ENCODE results near the gene ECHS1. TPM values are rescaled to one million over a fixed set of nuclear protein-coding genes. Genes with fewer than 3 reads are reported as not detected.
A peak's percentile ranks its signal among the peaks of the same experiment; 100 is the strongest.

ECHS1 gene
- total RNA-seq, 1 experiment from 2014 or later, result 53.5 TPM

DNA sequence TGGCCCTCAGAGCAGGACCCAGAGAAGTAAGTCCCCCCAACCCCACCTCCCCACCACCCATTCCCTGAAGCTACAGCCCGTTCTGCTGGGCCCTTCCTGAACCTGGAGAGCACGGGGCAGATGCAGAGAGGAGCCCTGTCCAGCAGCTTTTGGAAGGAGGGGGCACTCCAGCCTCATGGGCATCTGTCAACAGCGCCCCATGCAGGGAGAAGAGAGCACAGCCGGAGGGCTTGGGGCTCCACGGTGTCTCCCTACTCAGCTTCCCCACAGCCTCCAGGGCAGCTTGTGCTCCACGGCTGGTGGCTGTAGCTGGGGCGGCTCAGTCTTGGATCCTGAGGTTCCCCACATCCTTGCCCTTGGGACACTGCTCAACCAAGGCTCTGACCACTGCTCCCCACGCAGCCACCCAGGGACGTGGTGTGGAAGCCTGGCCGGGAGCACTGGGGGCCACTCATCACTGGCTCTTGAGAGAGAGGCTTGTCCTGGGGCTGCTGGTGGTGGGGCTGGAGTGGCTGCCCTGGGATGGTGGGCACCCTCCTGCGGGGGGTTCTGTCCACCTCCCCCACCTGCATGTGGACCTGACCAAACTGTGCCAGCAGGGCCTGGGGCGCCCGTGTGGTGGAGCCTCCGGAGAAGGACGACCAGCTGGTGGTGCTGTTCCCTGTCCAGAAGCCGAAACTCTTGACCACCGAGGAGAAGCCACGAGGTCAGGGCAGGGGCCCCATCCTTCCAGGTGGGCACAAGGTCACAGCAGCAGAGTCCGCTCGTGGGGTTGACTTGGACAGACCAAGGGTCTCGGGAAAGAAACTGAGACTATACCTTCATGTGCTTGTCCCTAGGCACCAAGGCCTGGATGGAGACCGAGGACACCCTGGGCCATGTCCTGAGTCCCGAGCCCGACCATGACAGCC is 21.5 kb downstream of the ECHS1 start:
- no peaks in the 10 kb centered on the region for H3K9me3 Mint-ChIP-seq (ENCODE audit: low read depth, unreplicated experiment)
- DNase-seq, result no peak
- CTCF ChIA-PET, result no interaction called here
- no peaks in the 10 kb centered on the region for H3K27me3 Mint-ChIP-seq (ENCODE audit: unreplicated experiment)
- no TSS peak for BruUV-seq (replicated peaks)
- intact Hi-C loops (cut with micrococcal nuclease; ENCODE audit: unreplicated experiment), result no loop called here
- no peak overlapping the region for H3K27ac Mint-ChIP-seq (ENCODE audit: unreplicated experiment)
- H3K36me3 Mint-ChIP-seq (ENCODE audit: insufficient read depth, unreplicated experiment), result no peaks in the 10 kb centered on the region
- H3K4me1 Mint-ChIP-seq (ENCODE audit: low read depth, unreplicated experiment), result no peaks in the 10 kb centered on the region
- TF ChIP-seq, protein P1, sequence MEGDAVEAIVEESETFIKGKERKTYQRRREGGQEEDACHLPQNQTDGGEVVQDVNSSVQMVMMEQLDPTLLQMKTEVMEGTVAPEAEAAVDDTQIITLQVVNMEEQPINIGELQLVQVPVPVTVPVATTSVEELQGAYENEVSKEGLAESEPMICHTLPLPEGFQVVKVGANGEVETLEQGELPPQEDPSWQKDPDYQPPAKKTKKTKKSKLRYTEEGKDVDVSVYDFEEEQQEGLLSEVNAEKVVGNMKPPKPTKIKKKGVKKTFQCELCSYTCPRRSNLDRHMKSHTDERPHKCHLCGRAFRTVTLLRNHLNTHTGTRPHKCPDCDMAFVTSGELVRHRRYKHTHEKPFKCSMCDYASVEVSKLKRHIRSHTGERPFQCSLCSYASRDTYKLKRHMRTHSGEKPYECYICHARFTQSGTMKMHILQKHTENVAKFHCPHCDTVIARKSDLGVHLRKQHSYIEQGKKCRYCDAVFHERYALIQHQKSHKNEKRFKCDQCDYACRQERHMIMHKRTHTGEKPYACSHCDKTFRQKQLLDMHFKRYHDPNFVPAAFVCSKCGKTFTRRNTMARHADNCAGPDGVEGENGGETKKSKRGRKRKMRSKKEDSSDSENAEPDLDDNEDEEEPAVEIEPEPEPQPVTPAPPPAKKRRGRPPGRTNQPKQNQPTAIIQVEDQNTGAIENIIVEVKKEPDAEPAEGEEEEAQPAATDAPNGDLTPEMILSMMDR (IDR thresholded peaks at IDR 0.05; ENCODE audit: unreplicated experiment), result no peak
- no peak overlapping the region for H3K4me3 Mint-ChIP-seq (ENCODE audit: low read depth, unreplicated experiment)

DNA sequence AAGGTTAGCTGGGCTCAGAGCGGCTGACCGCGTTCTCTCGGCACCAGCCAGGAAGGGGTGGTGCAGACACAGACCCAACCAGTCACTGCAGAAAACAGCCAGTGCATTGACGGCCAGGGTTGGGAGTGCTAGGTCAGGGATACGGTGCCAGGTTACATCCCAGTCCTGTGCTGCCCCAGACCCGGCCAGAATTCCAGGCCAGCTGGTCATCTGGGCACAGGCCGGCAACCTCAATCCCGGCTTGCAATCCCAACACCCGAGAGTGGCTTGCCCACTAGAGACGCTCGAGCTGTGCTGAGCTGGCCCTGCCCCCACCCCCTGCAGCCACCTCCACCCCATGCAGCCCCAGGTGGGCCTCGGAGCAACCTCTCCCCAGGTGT is 22.2 kb downstream of the ECHS1 start:
- BruUV-seq (replicated peaks), result no TSS peak
- H3K27ac Mint-ChIP-seq (ENCODE audit: unreplicated experiment), result no peak overlapping the region
- TF ChIP-seq, protein P1 (IDR thresholded peaks at IDR 0.05; ENCODE audit: unreplicated experiment), result no peak
- intact Hi-C loops (cut with micrococcal nuclease; ENCODE audit: unreplicated experiment), result no loop called here
- CTCF ChIA-PET, result no interaction called here
- no peak overlapping the region for H3K4me3 Mint-ChIP-seq (ENCODE audit: low read depth, unreplicated experiment)
- no peaks in the 10 kb centered on the region for H3K4me1 Mint-ChIP-seq (ENCODE audit: low read depth, unreplicated experiment)
- H3K36me3 Mint-ChIP-seq (ENCODE audit: insufficient read depth, unreplicated experiment), result no peaks in the 10 kb centered on the region
- no peaks in the 10 kb centered on the region for H3K27me3 Mint-ChIP-seq (ENCODE audit: unreplicated experiment)
- no peaks in the 10 kb centered on the region for H3K9me3 Mint-ChIP-seq (ENCODE audit: low read depth, unreplicated experiment)
- no peak for DNase-seq

DNA sequence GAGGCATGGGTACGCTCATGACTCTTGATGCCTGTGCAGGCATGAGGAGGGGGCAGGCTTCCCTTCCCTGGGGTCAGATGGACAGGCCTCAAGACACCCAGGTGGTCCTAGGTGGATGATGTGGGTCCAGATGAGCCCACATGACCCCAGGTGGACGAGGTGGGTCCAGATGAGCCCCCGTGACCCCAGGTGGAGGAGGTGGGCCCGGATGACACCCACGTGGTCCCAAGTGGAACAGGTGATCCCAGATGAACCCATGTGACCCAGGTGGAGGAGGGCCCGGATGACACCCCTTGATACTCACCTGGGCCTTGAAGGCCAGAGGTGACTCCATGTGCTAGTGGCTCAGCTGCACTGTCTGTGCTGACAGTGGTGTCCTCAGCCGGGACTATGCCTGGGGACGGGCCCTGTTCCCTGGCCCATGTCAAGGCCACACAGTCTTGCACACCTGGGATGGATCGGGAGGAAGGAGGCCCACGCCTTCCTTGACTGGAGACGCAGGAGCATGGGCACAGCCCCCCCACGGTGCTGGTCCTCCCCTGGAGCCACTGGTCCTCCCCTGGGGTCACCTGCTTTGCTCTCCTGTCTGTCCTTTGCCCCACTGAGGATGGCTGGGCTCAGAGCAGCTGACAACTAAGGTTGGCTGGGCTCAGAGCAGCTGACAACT is 22.7 kb downstream of the ECHS1 start:
- CTCF ChIA-PET, result no interaction called here
- peaks cover 2% of the 10 kb centered on the region for H3K36me3 Mint-ChIP-seq (ENCODE audit: insufficient read depth, unreplicated experiment)
- no peaks in the 10 kb centered on the region for H3K4me1 Mint-ChIP-seq (ENCODE audit: low read depth, unreplicated experiment)
- H3K27ac Mint-ChIP-seq (ENCODE audit: unreplicated experiment), result no peak overlapping the region
- no TSS peak for BruUV-seq (replicated peaks)
- H3K27me3 Mint-ChIP-seq (ENCODE audit: unreplicated experiment), result no peaks in the 10 kb centered on the region
- DNase-seq, result no peak
- H3K9me3 Mint-ChIP-seq (ENCODE audit: low read depth, unreplicated experiment), result no peaks in the 10 kb centered on the region
- no peak overlapping the region for H3K4me3 Mint-ChIP-seq (ENCODE audit: low read depth, unreplicated experiment)
- TF ChIP-seq, protein P1 (IDR thresholded peaks at IDR 0.05; ENCODE audit: unreplicated experiment), result no peak
- intact Hi-C loops (cut with micrococcal nuclease; ENCODE audit: unreplicated experiment), result no loop called here

DNA sequence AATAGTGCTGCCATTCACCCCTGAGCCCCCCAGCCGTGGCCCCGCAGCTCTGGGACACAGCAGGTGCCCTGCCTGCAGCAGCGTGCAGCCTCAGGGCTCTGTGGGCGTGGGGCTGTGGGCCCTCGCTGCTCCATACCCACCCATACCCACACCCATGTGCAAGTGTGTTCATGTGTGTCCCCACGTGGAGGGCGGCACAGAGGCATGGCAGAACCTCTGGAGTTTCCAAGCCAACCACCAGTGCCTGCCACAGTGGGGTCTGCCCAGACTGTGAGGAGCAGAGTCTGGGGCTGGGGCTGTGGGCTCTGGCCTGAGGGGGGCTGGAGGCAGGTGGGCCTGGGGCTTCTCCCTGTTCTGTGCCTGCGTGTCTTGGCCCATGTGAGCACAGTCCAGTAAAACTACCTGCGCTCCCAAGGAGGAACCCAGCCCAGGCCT is 23.6 kb downstream of the ECHS1 start:
- Mint-ChIP-seq H3K36me3 (ENCODE audit: insufficient read depth, unreplicated experiment) (peaks cover 5% of the 10 kb centered on the region), H3K9me3 (ENCODE audit: low read depth, unreplicated experiment) (no peaks in the 10 kb centered on the region), H3K4me3 (ENCODE audit: low read depth, unreplicated experiment) (no peak overlapping the region), H3K27ac (ENCODE audit: unreplicated experiment) (peak overlapping the region; percentile 18), H3K4me1 (ENCODE audit: low read depth, unreplicated experiment) (no peaks in the 10 kb centered on the region), H3K27me3 (ENCODE audit: unreplicated experiment) (no peaks in the 10 kb centered on the region)
- CTCF ChIA-PET, result no interaction called here
- BruUV-seq (replicated peaks), result no TSS peak
- intact Hi-C loops (cut with micrococcal nuclease; ENCODE audit: unreplicated experiment), result no loop called here
- DNase-seq, result no peak
- TF ChIP-seq, protein P1 (IDR thresholded peaks at IDR 0.05; ENCODE audit: unreplicated experiment), result no peak
